Karpas-422 (cell line): ENCODE measurements around the gene MMAB. TPM values are rescaled to one million over a fixed set of nuclear protein-coding genes. Genes with fewer than 3 reads are reported as not detected.

Source experiments
- DNase-seq: peaks from one replicate; pipeline ENCODE4 v3.0.0-alpha.2; 2015
- H2AFZ ChIP-seq: fragments of 200-600 bp; sonication (generic); 2 replicates; pipeline ENCODE4 v1.6.1; 2014; ENCODE audit warnings: antibody characterized with exemption, low read length, mixed read lengths
- H3K27ac ChIP-seq: fragments of 200-600 bp; sonication (generic); 2 replicates; pipeline ENCODE4 v1.5.1; 2014; ENCODE audit warnings: mild to moderate bottlenecking, low read length, moderate library complexity
- H3K27me3 ChIP-seq: fragments of 200-600 bp; sonication (generic); 2 replicates; pipeline ENCODE4 v1.6.1; 2014; ENCODE audit warnings: low read length, mixed read lengths
- H3K36me3 ChIP-seq: fragments of 200-600 bp; sonication (generic); 2 replicates; pipeline ENCODE4 v1.6.1; 2014; ENCODE audit warnings: low read length, mixed read lengths; ENCODE audit not compliant: insufficient read depth
- H3K4me1 ChIP-seq: fragments of 200-600 bp; sonication (generic); 2 replicates; pipeline ENCODE4 v1.6.1; 2014; ENCODE audit warnings: mild to moderate bottlenecking, low read length, mixed read lengths
- H3K4me2 ChIP-seq: fragments of 200-600 bp; sonication (generic); 2 replicates; pipeline ENCODE4 v1.6.1; 2014; ENCODE audit warnings: low read length, low read depth, mild to moderate bottlenecking; ENCODE audit not compliant: poor library complexity, severe bottlenecking
- H3K4me3 ChIP-seq: fragments of 200-600 bp; sonication (generic); 2 replicates; pipeline ENCODE4 v1.5.1; 2014; ENCODE audit warnings: mild to moderate bottlenecking, antibody characterized with exemption, low read length, mixed read lengths
- H3K79me2 ChIP-seq: fragments of 200-600 bp; sonication (generic); 2 replicates; pipeline ENCODE4 v1.6.1; 2014; ENCODE audit warnings: mild to moderate bottlenecking, low read length, mixed read lengths
- H3K9ac ChIP-seq: fragments of 200-600 bp; sonication (generic); 2 replicates; pipeline ENCODE4 v1.6.0; 2014; ENCODE audit warnings: low read length
- H3K9me2 ChIP-seq: fragments of 200-600 bp; sonication (generic), shearing (Covaris generic); replicated peaks from 2 replicates; pipeline ENCODE4 v1.6.0; 2014; ENCODE audit warnings: mild to moderate bottlenecking, low read length, moderate library complexity; ENCODE audit not compliant: insufficient read depth
- H3K9me3 ChIP-seq: fragments of 300-700, 200-600 bp; sonication (generic); 2 replicates; pipeline ENCODE4 v1.6.1; 2014; ENCODE audit warnings: low read length, mixed read lengths
- H4K20me1 ChIP-seq: fragments of 200-600 bp; sonication (generic); 2 replicates; pipeline ENCODE4 v1.6.1; 2014; ENCODE audit warnings: mild to moderate bottlenecking, antibody characterized with exemption, low read length, low read depth; ENCODE audit not compliant: insufficient read depth
- total RNA-seq: library from RNA; depleted of rRNA; stranded (reverse); fragments of >200 nt; shearing (Covaris generic); gene quantifications from 2 replicates; pipeline ENCODE4 v1.2.3, GENCODE V29; 2014; ENCODE audit warnings: low replicate concordance; rRNA removed

MMAB gene
- total RNA-seq, 1 experiment from 2014 or later, result 33.5 TPM

- no peaks in the 10 kb centered on the region for H4K20me1 ChIP-seq
- no peaks in the 10 kb centered on the region for H3K27me3 ChIP-seq
- no peaks in the 10 kb centered on the region for H3K9me2 ChIP-seq
- no peak overlapping the region for H3K4me2 ChIP-seq
- no peak overlapping the region for H3K9ac ChIP-seq
- no peaks in the 10 kb centered on the region for H3K9me3 ChIP-seq
- no peak overlapping the region for H2AFZ ChIP-seq
- no peak overlapping the region for H3K27ac ChIP-seq
- DNase-seq, result no peak
- H3K36me3 ChIP-seq, result 0 out of 2 replicates have a peak, but pooled peaks cover 2% of the 10 kb centered on the region
- no peaks in the 10 kb centered on the region for H3K79me2 ChIP-seq
- no peaks in the 10 kb centered on the region for H3K4me1 ChIP-seq
- H3K4me3 ChIP-seq, result no peak overlapping the region
Measured at GRCh38 chr12:109513051-109513450, 60.3 kb downstream of the MMAB start.

GRCh38 chr12:109512608-109513007 is 60.7 kb downstream of the MMAB start:
- no peaks in the 10 kb centered on the region for H4K20me1 ChIP-seq
- no peak overlapping the region for H3K4me3 ChIP-seq
- H3K4me2 ChIP-seq, result no peak overlapping the region
- H3K9me2 ChIP-seq, result no peaks in the 10 kb centered on the region
- DNase-seq, result no peak
- no peak overlapping the region for H2AFZ ChIP-seq
- H3K27me3 ChIP-seq, result no peaks in the 10 kb centered on the region
- no peaks in the 10 kb centered on the region for H3K9me3 ChIP-seq
- no peaks in the 10 kb centered on the region for H3K4me1 ChIP-seq
- H3K9ac ChIP-seq, result no peak overlapping the region
- H3K27ac ChIP-seq, result no peak overlapping the region
- 0 out of 2 replicates have a peak, but pooled peaks cover 2% of the 10 kb centered on the region for H3K36me3 ChIP-seq
- no peaks in the 10 kb centered on the region for H3K79me2 ChIP-seq

DNA sequence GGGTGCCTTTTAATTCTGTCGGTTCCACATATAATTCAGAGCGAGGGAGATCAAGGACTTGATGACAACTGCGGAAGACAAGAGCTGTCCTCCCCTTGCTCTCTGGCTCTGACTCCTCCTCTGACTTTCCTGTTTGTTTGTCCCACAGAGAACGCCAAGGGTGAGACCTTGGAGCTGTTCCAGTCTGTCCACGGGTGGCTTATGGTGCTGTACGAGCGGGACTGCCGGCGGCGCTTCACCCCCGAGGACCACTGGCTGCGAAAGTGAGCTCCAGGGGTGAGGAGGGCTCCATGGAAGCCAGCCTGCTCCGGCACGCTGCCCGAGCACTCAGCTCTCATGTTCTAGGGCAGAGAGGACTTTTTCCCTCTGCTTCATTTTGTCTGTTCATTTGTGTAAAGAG is 63.1 kb downstream of the MMAB start:
- no peaks in the 10 kb centered on the region for H3K79me2 ChIP-seq
- no peaks in the 10 kb centered on the region for H3K9me3 ChIP-seq
- DNase-seq, result no peak
- H3K9ac ChIP-seq, result no peak overlapping the region
- H2AFZ ChIP-seq, result no peak overlapping the region
- H3K4me3 ChIP-seq, result no peak overlapping the region
- peaks cover 7% of the 10 kb centered on the region for H3K4me1 ChIP-seq
- peaks cover 6% of the 10 kb centered on the region; the same call in 1 of the 2 replicates for H3K36me3 ChIP-seq
- no peak overlapping the region for H3K4me2 ChIP-seq
- H3K27ac ChIP-seq, result no peak overlapping the region
- H4K20me1 ChIP-seq, result no peaks in the 10 kb centered on the region
- no peaks in the 10 kb centered on the region for H3K27me3 ChIP-seq
- no peaks in the 10 kb centered on the region for H3K9me2 ChIP-seq

DNA sequence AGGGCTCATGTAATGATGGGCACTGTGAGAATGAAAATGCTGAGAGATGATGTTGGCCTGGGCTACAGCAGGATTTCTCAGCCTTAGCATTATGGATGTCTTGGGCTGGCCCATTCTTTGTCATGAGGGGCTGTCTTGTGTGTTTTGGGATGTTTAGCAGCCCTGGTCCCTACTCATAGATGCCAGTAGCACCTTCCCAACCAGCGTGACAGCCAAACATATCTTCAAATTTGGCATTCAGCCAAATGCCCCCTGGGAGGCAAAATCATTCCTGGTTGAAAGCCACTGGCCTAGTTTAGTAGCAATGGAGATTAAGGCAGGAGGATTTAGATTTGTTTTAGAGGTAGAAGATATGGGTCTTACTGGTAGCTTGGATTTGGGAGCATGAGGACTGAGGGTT is 69.2 kb downstream of the MMAB start:
- Histone ChIP-seq H3K36me3 (peaks cover 13% of the 10 kb centered on the region; the same call in 1 of the 2 replicates), H3K4me3 (no peak overlapping the region), H3K4me1 (peaks cover 7% of the 10 kb centered on the region), H3K4me2 (no peak overlapping the region), H3K27me3 (no peaks in the 10 kb centered on the region), H3K79me2 (no peaks in the 10 kb centered on the region), H3K9me3 (no peaks in the 10 kb centered on the region), H3K27ac (no peak overlapping the region), H3K9ac (no peak overlapping the region), H3K9me2 (no peaks in the 10 kb centered on the region), H4K20me1 (no peaks in the 10 kb centered on the region), H2AFZ (no peak overlapping the region)
- DNase-seq, result no peak

Other genes starting within 250 kb of the MMAB start
- not detected in 2 replicates for gene MYO1H, start 225.6 kb downstream of the MMAB start, total RNA-seq
- gene KCTD10, start 96.2 kb downstream of the MMAB start, total RNA-seq, result 24.4 and 29.4 TPM in 2 replicates
- gene UBE3B, start 95.9 kb downstream of the MMAB start, total RNA-seq, result 18.5 and 23.7 TPM in 2 replicates
- 14.7 and 19.0 TPM in 2 replicates for gene MVK, start 290 bp upstream of the MMAB start, total RNA-seq
- gene FAM222A, start 140.3 kb upstream of the MMAB start, total RNA-seq, result 0.11 and 0.94 TPM in 2 replicates